K562 (cell line): ENCODE results near the gene PFDN2. TPM values are rescaled to one million over a fixed set of nuclear protein-coding genes. Genes with fewer than 3 reads are reported as not detected.

ENCODE experiments used
- ATF4 ChIP-seq: fragments of 450-650 bp; formaldehyde crosslinking; IDR thresholded peaks from 2 replicates; pipeline ENCODE4 v1.4.0; 2022; ENCODE audit warnings: mild to moderate bottlenecking, moderate library complexity
- CCAR2 ChIP-seq: fragments of 200-400 bp; formaldehyde crosslinking; IDR thresholded peaks from 2 replicates; pipeline ENCODE4 v1.6.1; 2017; ENCODE audit warnings: mild to moderate bottlenecking, low read depth, low read length
- CREB3L1 ChIP-seq: fragments of 450-650 bp; IDR thresholded peaks from 2 replicates; pipeline ENCODE4 v1.6.1; 2014; ENCODE audit warnings: low read depth, mild to moderate bottlenecking, moderate library complexity, borderline replicate concordance
- DPF2 ChIP-seq: fragments of 450-650 bp; IDR thresholded peaks from 2 replicates; pipeline ENCODE4 v1.6.1; 2016
- ERF ChIP-seq: fragments of 450-650 bp; formaldehyde crosslinking; IDR thresholded peaks from 2 replicates; pipeline ENCODE4 v1.4.0; 2020; ENCODE audit warnings: mild to moderate bottlenecking, mixed read lengths
- FOXJ3 ChIP-seq: sonication (generic); formaldehyde crosslinking; IDR thresholded peaks from 2 replicates; pipeline ENCODE4 v1.4.0; 2020; ENCODE audit warnings: mild to moderate bottlenecking, missing genetic modification reagents
- GMEB1 ChIP-seq: fragments of 250-450 bp; sonication (Bioruptor Pico); IDR thresholded peaks from 2 replicates; pipeline ENCODE4 v1.4.0; 2020; ENCODE audit warnings: mild to moderate bottlenecking
- IRF2 ChIP-seq: sonication (generic); formaldehyde crosslinking; IDR thresholded peaks from 2 replicates; pipeline ENCODE4 v1.8.1; 2022; ENCODE audit warnings: mild to moderate bottlenecking, missing genetic modification reagents
- JUN ChIP-seq, 2 experiments: sonication (generic) in 1 of 2; formaldehyde crosslinking in 1 of 2; IDR thresholded peaks; 2 replicates each; pipeline versions ENCODE4 v1.6.1 to v1.8.0; 2012 to 2022; ENCODE audit warnings: borderline replicate concordance in 2 of 2, mild to moderate bottlenecking in 2 of 2, improper control_type of control experiment in 1 of 2, low read depth in 1 of 2, low read length in 1 of 2, missing genetic modification reagents in 1 of 2
- MBD1 ChIP-seq: fragments of 250-450 bp; sonication (Bioruptor Pico); IDR thresholded peaks from 2 replicates; pipeline ENCODE4 v1.8.0; 2022; ENCODE audit warnings: inconsistent platforms
- POLR2B ChIP-seq: fragments of 450-650 bp; IDR thresholded peaks from 2 replicates; pipeline ENCODE4 v1.6.1; 2018; ENCODE audit warnings: low read depth; ENCODE audit not compliant: partially characterized antibody
- RBM22 ChIP-seq: fragments of 200-400 bp; formaldehyde crosslinking; IDR thresholded peaks from 2 replicates; pipeline ENCODE4 v1.6.1; 2018; ENCODE audit warnings: low read length, low read depth; ENCODE audit not compliant: poor library complexity, severe bottlenecking
- TFE3 ChIP-seq: fragments of 450-650 bp; formaldehyde crosslinking; IDR thresholded peaks from 2 replicates; pipeline ENCODE4 v1.4.0; 2020; ENCODE audit warnings: mild to moderate bottlenecking, mixed read lengths
- ZBTB26 ChIP-seq: fragments of 450-650 bp; formaldehyde crosslinking; IDR thresholded peaks from 2 replicates; pipeline ENCODE4 v1.4.0; 2022; ENCODE audit warnings: missing genetic modification characterization
- ZNF140 ChIP-seq: fragments of 250-450 bp; sonication (Bioruptor Pico); IDR thresholded peaks from 2 replicates; pipeline ENCODE4 v1.8.0; 2021; ENCODE audit warnings: moderate library complexity, mild to moderate bottlenecking, inconsistent platforms
- polyA plus RNA-seq, 8 experiments: library from polyadenylated mRNA; depleted of rRNA in 4 of 8; stranded (reverse) in 5 of 8; unstranded in 3 of 8; fragments of >200 nt; fragmentation: Nextera tagmentation in 2 of 8; fragmentation: Illumina TruSeq in 1 of 8; extraction: Ambion mirVana in 2 of 8; extraction: Trizol in 1 of 8; gene quantifications; 2 replicates each; pipeline versions ENCODE4 v1.2.1 to v1.2.3, GENCODE V29; 2011 to 2014; ENCODE audit warnings: inconsistent platforms in 1 of 8, missing spikeins in 1 of 8
- total RNA-seq, 7 experiments: library from RNA; depleted of rRNA in 6 of 7; stranded (reverse); fragments of >200 nt in 6 of 7; fragmentation: Illumina TruSeq in 2 of 7; extraction: Trizol in 2 of 7; gene quantifications; 2 replicates each; pipeline versions ENCODE4 v1.2.1 to v1.2.3, GENCODE V29; 2011 to 2021; ENCODE audit warnings: low replicate concordance in 1 of 7

PFDN2 gene
- total and polyA plus RNA-seq, 9 of the 15 experiments (the other 6 are each of a cell fraction or from before 2014, with no cell fraction given) = 50.2 to 361 (median 144) TPM

- TF ChIP-seq POLR2B = no peak
- TF ChIP-seq IRF2 (CRISPR knock-in tag) = no peak
- TF ChIP-seq DPF2 = peak; percentile 70; the same call in 1 of the 2 replicates
- no peak for TF ChIP-seq RBM22
- no peak for TF ChIP-seq TFE3 (CRISPR knock-in tag)
- TF ChIP-seq CREB3L1 = no peak
- no peak for TF ChIP-seq MBD1 (CRISPR knock-in tag)
- TF ChIP-seq FOXJ3 (CRISPR knock-in tag) = no peak
- no peak for TF ChIP-seq ATF4 (CRISPR knock-in tag)
- TF ChIP-seq GMEB1 (CRISPR knock-in tag) = no peak
- TF ChIP-seq ZBTB26 (CRISPR knock-in tag) = peak; percentile 9; the same call in 1 of the 2 replicates
- no peak for TF ChIP-seq ZNF140 (CRISPR knock-in tag)
- TF ChIP-seq ERF (CRISPR knock-in tag) = no peak
- TF ChIP-seq CCAR2 = no peak
- no peak for TF ChIP-seq JUN (IDR thresholded peaks at IDR 0.05; ENCODE audit: borderline replicate concordance, low read depth, low read length)
- no peak for TF ChIP-seq JUN (CRISPR knock-in tag; IDR thresholded peaks at IDR 0.05; ENCODE audit: borderline replicate concordance)
Measured at GRCh38 chr1:161131523-161132409, 13.9 kb upstream of the PFDN2 start (continued).
